ENCODE results near the gene UVRAG. TPM values are rescaled to one million over a fixed set of nuclear protein-coding genes. Genes with fewer than 3 reads are reported as not detected.
"Not testable (repeated sequence)": the region's sequence is repeated elsewhere in the genome, so short reads cannot be mapped to it uniquely, and the experiment has no call there.

UVRAG gene
- polyA plus RNA-seq, 2 donors = 3.1 to 3.8 TPM

DNA sequence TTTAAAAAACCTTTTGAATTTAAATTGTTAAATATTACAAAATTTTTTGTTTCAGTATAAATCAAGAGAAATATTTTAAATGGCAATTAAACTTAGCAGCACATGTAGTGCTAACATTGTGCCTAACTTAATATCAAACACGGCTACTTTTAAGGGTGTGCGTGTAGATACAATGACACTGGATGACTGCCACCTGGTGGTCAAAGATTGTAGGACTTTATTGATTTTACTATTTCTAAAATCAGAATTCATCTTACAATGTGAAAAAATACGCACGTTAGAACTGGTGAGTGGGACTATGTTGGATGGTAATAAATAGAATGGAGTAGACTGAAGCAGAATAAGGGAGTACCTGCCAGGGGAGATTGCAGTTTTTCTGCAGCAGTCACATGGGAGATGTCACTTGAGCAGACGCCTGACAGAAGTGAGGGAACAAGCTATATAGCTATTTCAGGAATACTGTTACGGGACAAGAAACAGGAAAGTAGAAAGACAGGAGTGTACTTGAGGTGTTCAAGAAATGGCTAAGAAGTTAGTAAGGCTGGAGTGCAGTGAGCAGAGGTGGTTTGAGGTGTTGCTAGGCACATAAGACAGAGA, 52.9 kb downstream of the UVRAG start:
- WGBS, 2 donors = 33 to 35% methylated on average over 6 of the region's 6 CpGs
- no peaks in the 10 kb centered on the region for H3K36me3 ChIP-seq (ENCODE audit: control insufficient read depth in 2 of 2, insufficient read depth in 2 of 2, low read length in 1 of 2)
- no peak overlapping the region for H3K27ac ChIP-seq (ENCODE audit: low read depth in 2 of 2, low read length in 1 of 2)

DNA sequence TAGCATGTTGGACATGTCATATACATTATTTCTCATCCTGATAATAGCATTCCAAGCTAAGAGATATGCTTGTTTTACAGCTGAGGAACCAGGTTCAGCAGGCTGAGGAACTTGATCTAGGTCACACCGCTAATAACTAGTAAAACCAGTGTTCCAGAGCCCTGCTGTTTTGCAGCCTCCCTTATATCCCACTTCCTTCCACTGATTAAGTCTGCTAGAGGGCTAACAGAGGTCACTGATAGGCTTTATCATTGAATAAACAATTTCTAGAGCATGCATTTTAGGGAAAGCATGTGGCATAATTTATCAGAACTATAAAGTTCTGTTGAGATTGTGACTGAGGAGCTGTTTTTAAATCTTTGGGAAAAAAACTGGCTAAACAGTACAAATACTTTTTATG, 54.0 kb downstream of the UVRAG start:
- 45 to 65% methylated on average over 1 of the region's 1 CpG for WGBS, 2 donors
- Histone ChIP-seq H3K27ac (ENCODE audit: low read depth in 2 of 2, low read length in 1 of 2) (no peak overlapping the region), H3K4me1 (ENCODE audit: control insufficient read depth in 2 of 2, insufficient read depth in 2 of 2, low read length in 1 of 2) (no peaks in the 10 kb centered on the region), H3K36me3 (ENCODE audit: control insufficient read depth in 2 of 2, insufficient read depth in 2 of 2, low read length in 1 of 2) (no peaks in the 10 kb centered on the region), H3K4me3 (ENCODE audit: low read depth in 1 of 2, low read length in 2 of 2) (no peak overlapping the region), H3K27me3 (ENCODE audit: control insufficient read depth in 1 of 2, insufficient read depth in 2 of 2, low read length in 2 of 2) (no peaks in the 10 kb centered on the region), H3K9me3 (ENCODE audit: control insufficient read depth in 2 of 2, insufficient read depth in 1 of 2, low read depth in 1 of 2, low read length in 1 of 2) (no peaks in the 10 kb centered on the region)

More for the DNA sequence above, 52.9 kb downstream of the UVRAG start:
- Histone ChIP-seq H3K4me1 (ENCODE audit: control insufficient read depth in 2 of 2, insufficient read depth in 2 of 2, low read length in 1 of 2) (no peaks in the 10 kb centered on the region), H3K27me3 (ENCODE audit: control insufficient read depth in 1 of 2, insufficient read depth in 2 of 2, low read length in 2 of 2) (no peaks in the 10 kb centered on the region), H3K9me3 (ENCODE audit: control insufficient read depth in 2 of 2, insufficient read depth in 1 of 2, low read depth in 1 of 2, low read length in 1 of 2) (no peaks in the 10 kb centered on the region), H3K4me3 (ENCODE audit: low read depth in 1 of 2, low read length in 2 of 2) (no peak overlapping the region)

DNA sequence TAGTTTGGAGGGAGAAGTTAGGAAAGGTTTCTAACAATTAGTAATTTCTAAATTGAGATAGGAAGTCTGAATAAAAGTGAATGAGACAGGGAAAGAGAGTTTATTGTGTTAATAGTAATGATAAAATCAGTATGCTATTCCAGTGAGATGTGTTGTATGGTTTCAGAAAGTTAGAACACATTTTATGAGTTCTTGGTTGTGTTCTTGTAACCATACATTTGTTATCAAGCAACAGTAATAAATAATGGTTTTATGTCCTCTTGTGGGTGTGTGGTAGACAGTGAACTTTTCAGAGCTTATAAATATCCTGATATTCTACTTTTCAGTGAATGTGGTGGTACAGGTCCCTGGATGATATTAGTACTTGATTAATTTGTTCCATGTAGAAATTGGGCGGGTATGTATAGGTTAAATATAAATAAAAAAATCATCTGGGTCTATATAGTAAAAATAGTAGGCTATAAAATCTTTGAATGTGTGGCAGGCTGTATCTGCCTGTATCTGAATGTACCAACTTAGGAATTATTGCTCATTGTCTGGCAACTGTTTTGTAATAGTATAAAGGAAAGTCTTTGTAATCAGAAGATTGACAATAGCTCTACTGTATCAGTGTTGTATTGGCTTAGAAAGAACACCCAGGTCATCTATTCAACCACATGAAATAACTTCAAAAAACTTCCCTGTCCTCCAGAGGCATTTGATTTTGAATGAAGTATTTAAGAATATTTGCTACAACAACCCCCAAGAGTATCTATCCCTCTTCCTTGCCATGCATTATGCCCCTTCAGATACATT, 54.8 kb downstream of the UVRAG start:
- Histone ChIP-seq H3K4me1 (ENCODE audit: control insufficient read depth in 2 of 2, insufficient read depth in 2 of 2, low read length in 1 of 2) (no peaks in the 10 kb centered on the region), H3K27me3 (ENCODE audit: control insufficient read depth in 1 of 2, insufficient read depth in 2 of 2, low read length in 2 of 2) (no peaks in the 10 kb centered on the region), H3K27ac (ENCODE audit: low read depth in 2 of 2, low read length in 1 of 2) (no peak overlapping the region), H3K36me3 (ENCODE audit: control insufficient read depth in 2 of 2, insufficient read depth in 2 of 2, low read length in 1 of 2) (no peaks in the 10 kb centered on the region), H3K4me3 (ENCODE audit: low read depth in 1 of 2, low read length in 2 of 2) (no peak overlapping the region), H3K9me3 (ENCODE audit: control insufficient read depth in 2 of 2, insufficient read depth in 1 of 2, low read depth in 1 of 2, low read length in 1 of 2) (no peaks in the 10 kb centered on the region)
- 71 to 90% methylated on average over 1 of the region's 1 CpG for WGBS, 2 donors

DNA sequence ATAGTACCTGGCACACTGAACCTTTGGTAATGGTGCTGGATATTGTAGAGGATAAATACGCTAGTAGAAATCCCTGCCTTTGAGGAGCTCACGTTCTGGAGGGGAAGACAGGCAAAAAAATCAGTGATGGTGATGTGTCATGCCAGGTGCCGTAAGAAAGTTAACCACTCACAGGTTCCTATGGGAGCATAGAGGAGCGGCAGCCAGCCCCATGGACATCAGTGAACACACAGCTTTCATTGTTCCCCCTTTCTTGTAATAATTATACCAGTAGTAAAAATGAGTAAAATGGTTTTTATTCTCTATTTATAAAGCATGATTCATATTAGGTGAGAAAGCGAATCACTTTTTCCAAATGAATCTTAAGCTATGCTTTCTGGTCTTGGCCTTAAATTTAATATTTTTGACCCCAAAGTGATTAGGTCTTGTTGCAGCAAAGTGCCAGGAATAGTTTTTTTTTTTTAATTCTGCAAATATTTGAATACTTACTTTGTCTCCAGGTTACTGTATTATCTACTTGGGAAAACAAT, 57.9 kb downstream of the UVRAG start:
- Histone ChIP-seq H3K4me3 (ENCODE audit: low read depth in 1 of 2, low read length in 2 of 2) (no peak overlapping the region), H3K4me1 (ENCODE audit: control insufficient read depth in 2 of 2, insufficient read depth in 2 of 2, low read length in 1 of 2) (no peaks in the 10 kb centered on the region), H3K9me3 (ENCODE audit: control insufficient read depth in 2 of 2, insufficient read depth in 1 of 2, low read depth in 1 of 2, low read length in 1 of 2) (no peaks in the 10 kb centered on the region), H3K27me3 (ENCODE audit: control insufficient read depth in 1 of 2, insufficient read depth in 2 of 2, low read length in 2 of 2) (no peaks in the 10 kb centered on the region), H3K36me3 (ENCODE audit: control insufficient read depth in 2 of 2, insufficient read depth in 2 of 2, low read length in 1 of 2) (no peaks in the 10 kb centered on the region), H3K27ac (ENCODE audit: low read depth in 2 of 2, low read length in 1 of 2) (no peak overlapping the region)
- 65 to 70% methylated on average over 5 of the region's 5 CpGs for WGBS, 2 donors

DNA sequence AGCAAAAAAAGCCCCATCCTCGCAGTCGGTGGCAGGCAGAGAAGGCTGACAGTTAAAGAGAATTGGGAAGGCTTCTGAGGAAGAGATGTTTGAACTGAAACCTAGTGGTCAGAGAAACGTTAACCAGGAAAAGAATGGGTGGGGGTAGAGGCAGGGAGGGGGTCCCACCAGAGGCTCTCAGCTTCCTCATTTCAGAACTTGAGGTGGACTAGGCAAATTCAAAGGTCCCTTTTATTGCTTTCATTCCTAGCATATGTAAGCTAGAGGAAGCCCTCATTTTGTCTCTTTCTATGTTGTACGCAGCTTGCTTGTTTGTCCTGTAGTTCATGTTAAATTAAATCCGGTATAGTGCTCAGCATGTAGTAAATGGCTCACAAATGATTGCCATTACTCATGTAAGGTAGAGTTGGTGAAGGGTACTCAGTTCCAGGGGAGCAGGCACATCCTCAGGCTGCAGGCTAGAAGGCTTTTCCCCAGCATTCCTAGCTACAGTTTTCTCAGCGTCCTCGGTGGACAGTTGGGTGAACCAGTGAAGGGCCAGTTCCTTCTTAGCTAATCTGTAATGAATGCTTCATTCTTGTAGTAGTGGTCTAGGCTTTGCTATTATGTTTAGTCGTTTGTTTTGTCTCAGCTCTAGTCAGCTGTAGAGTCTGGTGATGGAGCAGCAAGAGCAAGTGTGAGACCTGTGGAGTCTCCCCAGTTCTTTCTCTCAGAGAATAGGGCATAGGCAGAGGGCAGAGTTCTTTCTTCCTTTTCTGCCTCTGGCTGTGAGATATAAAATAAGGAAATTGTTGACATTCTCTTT, 58.6 kb downstream of the UVRAG start:
- H3K9me3 ChIP-seq (ENCODE audit: control insufficient read depth in 2 of 2, insufficient read depth in 1 of 2, low read depth in 1 of 2, low read length in 1 of 2) = no peaks in the 10 kb centered on the region
- no peaks in the 10 kb centered on the region for H3K36me3 ChIP-seq (ENCODE audit: control insufficient read depth in 2 of 2, insufficient read depth in 2 of 2, low read length in 1 of 2)
- no peaks in the 10 kb centered on the region for H3K4me1 ChIP-seq (ENCODE audit: control insufficient read depth in 2 of 2, insufficient read depth in 2 of 2, low read length in 1 of 2)
- no peak overlapping the region for H3K4me3 ChIP-seq (ENCODE audit: low read depth in 1 of 2, low read length in 2 of 2)
- 57 to 73% methylated on average over 8 of the region's 8 CpGs for WGBS, 2 donors
- no peak overlapping the region for H3K27ac ChIP-seq (ENCODE audit: low read depth in 2 of 2, low read length in 1 of 2)
- no peaks in the 10 kb centered on the region for H3K27me3 ChIP-seq (ENCODE audit: control insufficient read depth in 1 of 2, insufficient read depth in 2 of 2, low read length in 2 of 2)

DNA sequence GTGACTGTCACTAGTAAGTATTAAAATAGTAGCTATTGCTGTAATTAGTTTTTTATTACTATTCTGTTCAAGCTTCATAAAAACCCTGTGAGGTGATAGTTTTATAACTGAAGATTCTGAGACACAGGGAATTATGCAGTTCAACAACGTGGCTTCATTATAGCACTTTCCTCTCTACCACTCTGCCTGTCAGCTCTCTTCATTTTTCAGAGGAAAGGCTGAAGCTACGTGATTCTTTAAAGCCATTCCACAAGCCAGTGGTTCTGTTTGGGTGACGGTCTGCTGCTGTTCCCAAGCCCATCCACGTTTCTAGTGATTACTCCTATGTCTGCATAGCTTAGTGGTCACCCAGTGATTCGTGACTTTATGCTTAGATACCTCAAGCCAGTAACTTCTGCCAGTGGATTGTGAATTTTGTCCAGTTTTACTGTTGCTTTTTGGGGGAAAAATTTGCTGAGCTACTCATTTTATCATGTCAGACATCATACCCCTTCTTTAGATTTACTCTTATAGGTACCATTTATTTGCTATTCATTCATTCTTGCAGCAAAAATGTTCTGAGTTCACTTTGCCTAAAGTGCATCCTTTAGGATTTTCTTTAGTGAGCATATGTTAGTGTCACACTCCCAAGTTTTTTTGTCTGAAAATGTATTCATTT, 59.8 kb downstream of the UVRAG start:
- 82 to 84% methylated on average over 5 of the region's 5 CpGs for WGBS, 2 donors
- H3K4me1 ChIP-seq (ENCODE audit: control insufficient read depth in 2 of 2, insufficient read depth in 2 of 2, low read length in 1 of 2) = no peaks in the 10 kb centered on the region
- H3K4me3 ChIP-seq (ENCODE audit: low read depth in 1 of 2, low read length in 2 of 2) = no peak overlapping the region
- no peaks in the 10 kb centered on the region for H3K9me3 ChIP-seq (ENCODE audit: control insufficient read depth in 2 of 2, insufficient read depth in 1 of 2, low read depth in 1 of 2, low read length in 1 of 2)
- no peak overlapping the region for H3K27ac ChIP-seq (ENCODE audit: low read depth in 2 of 2, low read length in 1 of 2)
- H3K36me3 ChIP-seq (ENCODE audit: control insufficient read depth in 2 of 2, insufficient read depth in 2 of 2, low read length in 1 of 2) = no peaks in the 10 kb centered on the region
- H3K27me3 ChIP-seq (ENCODE audit: control insufficient read depth in 1 of 2, insufficient read depth in 2 of 2, low read length in 2 of 2) = no peaks in the 10 kb centered on the region

DNA sequence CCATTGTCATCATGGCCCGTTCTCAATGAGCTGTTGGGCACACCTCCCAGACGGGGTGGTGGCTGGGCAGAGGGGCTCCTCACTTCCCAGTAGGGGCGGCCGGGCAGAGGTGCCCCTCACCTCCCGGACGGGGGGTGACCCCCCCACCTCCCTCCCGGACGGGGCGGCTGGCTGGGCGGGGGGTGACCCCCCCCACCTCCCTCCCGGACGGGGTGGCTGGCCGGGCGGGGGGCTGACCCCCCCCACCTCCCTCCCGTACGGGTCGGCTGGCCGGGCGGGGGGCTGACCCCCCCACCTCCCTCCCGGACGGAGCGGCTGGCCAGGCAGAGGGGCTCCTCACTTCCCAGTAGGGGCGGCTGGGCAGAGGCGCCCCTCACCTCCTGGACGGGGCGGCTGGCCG, 62.3 kb downstream of the UVRAG start:
- not testable (repeated sequence) for H3K27me3 ChIP-seq (ENCODE audit: control insufficient read depth in 1 of 2, insufficient read depth in 2 of 2, low read length in 2 of 2); H3K4me1 ChIP-seq (ENCODE audit: control insufficient read depth in 2 of 2, insufficient read depth in 2 of 2, low read length in 1 of 2); H3K9me3 ChIP-seq (ENCODE audit: control insufficient read depth in 2 of 2, insufficient read depth in 1 of 2, low read depth in 1 of 2, low read length in 1 of 2); H3K4me3 ChIP-seq (ENCODE audit: low read depth in 1 of 2, low read length in 2 of 2); H3K36me3 ChIP-seq (ENCODE audit: control insufficient read depth in 2 of 2, insufficient read depth in 2 of 2, low read length in 1 of 2); H3K27ac ChIP-seq (ENCODE audit: low read depth in 2 of 2, low read length in 1 of 2)
- 92% methylated on average over 9 to 21 of the region's 27 CpGs for WGBS, 2 donors

DNA sequence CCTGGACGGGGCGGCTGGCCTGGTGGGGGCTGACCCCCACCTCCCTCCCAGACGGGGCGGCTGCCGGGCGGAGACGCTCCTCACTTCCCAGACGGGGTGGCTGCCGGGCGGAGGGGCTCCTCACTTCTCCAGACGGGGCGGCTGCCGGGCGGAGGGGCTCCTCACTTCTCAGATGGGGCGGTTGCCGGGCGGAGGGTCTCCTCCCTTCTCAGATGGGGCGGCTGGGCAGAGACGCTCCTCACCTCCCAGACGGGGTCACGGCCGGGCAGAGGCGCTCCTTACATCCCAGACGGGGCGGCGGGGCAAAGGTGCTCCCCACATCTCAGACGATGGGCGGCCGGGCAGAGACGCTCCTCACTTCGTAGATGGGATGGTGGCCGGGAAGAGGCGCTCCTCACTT, 62.9 kb downstream of the UVRAG start:
- not testable (repeated sequence) for H3K27ac ChIP-seq (ENCODE audit: low read depth in 2 of 2, low read length in 1 of 2); H3K9me3 ChIP-seq (ENCODE audit: control insufficient read depth in 2 of 2, insufficient read depth in 1 of 2, low read depth in 1 of 2, low read length in 1 of 2); H3K4me3 ChIP-seq (ENCODE audit: low read depth in 1 of 2, low read length in 2 of 2); H3K27me3 ChIP-seq (ENCODE audit: control insufficient read depth in 1 of 2, insufficient read depth in 2 of 2, low read length in 2 of 2); H3K36me3 ChIP-seq (ENCODE audit: control insufficient read depth in 2 of 2, insufficient read depth in 2 of 2, low read length in 1 of 2); H3K4me1 ChIP-seq (ENCODE audit: control insufficient read depth in 2 of 2, insufficient read depth in 2 of 2, low read length in 1 of 2)
- 91 to 97% methylated on average over 13 to 33 of the region's 33 CpGs for WGBS, 2 donors

DNA sequence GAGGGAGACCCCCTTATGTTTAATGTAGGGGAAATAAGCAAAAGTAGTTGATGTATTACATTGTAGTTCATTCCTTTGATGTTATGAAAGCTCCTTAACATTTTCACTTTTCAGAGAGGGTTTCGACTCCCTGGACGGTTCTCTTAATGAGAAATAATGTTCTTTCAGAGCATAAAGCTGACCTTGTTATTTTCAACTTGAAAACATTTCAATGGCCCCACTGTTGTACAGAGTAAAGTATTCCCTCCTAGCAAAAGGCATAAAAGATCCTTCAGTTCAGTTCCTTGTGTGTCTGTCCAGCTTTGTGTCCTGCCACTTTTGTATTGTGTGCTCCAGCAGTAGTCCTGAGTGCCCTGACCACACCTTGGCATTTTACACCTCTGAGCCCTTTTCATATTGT, 63.9 kb downstream of the UVRAG start:
- Histone ChIP-seq H3K27ac (ENCODE audit: low read depth in 2 of 2, low read length in 1 of 2) (no peak overlapping the region), H3K4me1 (ENCODE audit: control insufficient read depth in 2 of 2, insufficient read depth in 2 of 2, low read length in 1 of 2) (no peaks in the 10 kb centered on the region)
- 85 to 87% methylated on average over 2 of the region's 2 CpGs for WGBS, 2 donors

More for the DNA sequence above, 63.9 kb downstream of the UVRAG start:
- Histone ChIP-seq H3K36me3 (ENCODE audit: control insufficient read depth in 2 of 2, insufficient read depth in 2 of 2, low read length in 1 of 2) (no peaks in the 10 kb centered on the region), H3K27me3 (ENCODE audit: control insufficient read depth in 1 of 2, insufficient read depth in 2 of 2, low read length in 2 of 2) (no peaks in the 10 kb centered on the region), H3K9me3 (ENCODE audit: control insufficient read depth in 2 of 2, insufficient read depth in 1 of 2, low read depth in 1 of 2, low read length in 1 of 2) (no peaks in the 10 kb centered on the region), H3K4me3 (ENCODE audit: low read depth in 1 of 2, low read length in 2 of 2) (no peak overlapping the region)
